Myometrial cell (primary cell): ENCODE measurements around the gene GREB1L. TPM values are rescaled to one million over a fixed set of nuclear protein-coding genes. Genes with fewer than 3 reads are reported as not detected.

Source experiments
- total RNA-seq: library from RNA; depleted of rRNA; stranded (reverse); fragments of >200 nt; gene quantifications from 2 replicates; pipeline ENCODE4 v1.2.3, GENCODE V29; 2015

Gene GREB1L
- 0.89 and 1.2 TPM in 2 replicates for total RNA-seq

DNA sequence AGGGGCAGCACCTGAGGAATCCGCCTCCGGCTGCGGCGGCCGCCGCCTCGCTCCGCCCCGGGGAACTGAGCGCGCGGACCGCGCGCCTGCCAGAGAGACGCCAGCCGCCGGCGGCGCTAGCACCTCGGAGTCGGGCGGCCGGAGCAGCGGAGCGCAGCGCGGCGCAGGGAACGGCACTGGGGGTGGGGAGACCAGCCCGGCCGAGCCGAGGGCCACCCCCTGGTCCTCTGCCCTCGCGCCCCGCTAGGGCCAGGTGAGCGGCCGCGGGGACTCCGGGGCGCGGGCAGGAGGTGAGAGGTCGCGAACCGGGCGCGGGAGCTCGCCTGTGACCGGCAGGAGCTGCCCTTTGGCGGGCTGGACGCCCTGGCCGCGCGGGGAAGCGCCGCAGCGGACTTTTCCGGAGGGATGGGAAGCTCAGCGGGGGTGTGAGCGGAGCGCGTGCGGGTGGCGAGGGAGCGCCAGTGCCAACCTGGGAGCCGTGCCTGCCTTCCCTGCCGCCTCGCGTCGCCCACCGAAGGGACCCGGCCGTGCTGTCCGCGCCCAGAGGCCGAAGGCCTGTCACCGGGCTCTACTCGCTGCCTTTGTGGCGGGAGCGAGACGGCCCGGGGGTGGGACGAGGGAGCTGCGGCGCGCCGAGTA lies at the start of gene GREB1L:
Gene GREB1L (plus strand): TSS at position 92 of the 639 bp plus-strand sequence. CDS start 141,287 bp downstream, outside the sequence.

Other genes starting within 250 kb of the GREB1L start
- 15.9 and 20.6 TPM in 2 replicates for gene ROCK1, start 130.4 kb upstream of the GREB1L start, total RNA-seq